ENCODE data around the gene COP1. TPM values are rescaled to one million over a fixed set of nuclear protein-coding genes. Genes with fewer than 3 reads are reported as not detected.

COP1 gene
- polyA plus RNA-seq, 1 experiment = 43.7 TPM

DNA sequence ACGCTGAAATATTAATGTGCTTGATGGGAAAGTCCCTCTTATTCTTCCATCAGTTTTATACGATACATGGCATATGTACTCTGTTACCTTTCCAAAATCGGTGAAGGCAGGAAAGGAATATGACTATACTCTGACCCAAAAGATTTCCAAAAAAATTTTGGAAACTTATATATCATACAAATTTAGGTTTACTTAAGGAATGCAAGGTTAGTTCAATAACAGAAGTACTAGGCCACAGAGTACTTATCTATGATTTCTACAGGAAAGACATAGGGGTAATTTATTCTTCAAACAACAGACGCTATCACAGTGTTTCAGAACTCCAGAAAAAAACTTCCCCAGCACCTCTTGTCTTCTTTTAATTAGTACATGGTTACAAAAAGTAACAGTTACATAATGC lies 84.8 kb downstream of the COP1 start:
- no peaks in the 10 kb centered on the region for H3K27me3 ChIP-seq (ENCODE audit: control insufficient read depth, insufficient read depth, low read length)
- no peaks in the 10 kb centered on the region for H3K9me3 ChIP-seq (ENCODE audit: control insufficient read depth, insufficient read depth, low read length)
- H3K27ac ChIP-seq (ENCODE audit: low read depth, low read length) = no peak overlapping the region
- DNase-seq (ENCODE audit: low read depth, low spot score) = no peak
- ChIA-PET CTCF (interaction anchor here (0.6 kb wide), 1 partner anchor 12 kb away, joined by 3 read pairs; no protein-coding TSS in a partner anchor), POLR2A (no interaction called here)
- H3K4me3 ChIP-seq (ENCODE audit: low read depth, low read length) = no peak overlapping the region
- no peak for TF ChIP-seq CTCF (IDR thresholded peaks at IDR 0.05; ENCODE audit: low read depth, low read length)

DNA sequence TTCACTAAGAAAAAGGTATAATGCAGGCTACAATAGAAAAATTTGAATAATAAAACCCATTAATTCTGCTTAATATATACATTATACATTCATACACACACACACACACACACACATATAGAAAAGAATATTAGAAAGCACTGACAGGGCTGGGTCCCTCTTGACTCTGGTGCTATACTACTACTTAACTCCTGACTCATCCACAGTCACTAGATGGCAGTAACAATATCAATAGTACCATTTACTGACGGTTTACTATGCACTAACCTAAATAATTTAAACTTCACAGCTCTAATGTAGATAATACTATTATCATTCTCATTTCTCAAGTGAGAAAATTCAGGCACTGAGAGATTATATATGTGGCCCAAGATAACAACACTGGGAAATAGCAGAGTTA lies 87.5 kb downstream of the COP1 start:
- no peak overlapping the region for H3K27ac ChIP-seq (ENCODE audit: low read depth, low read length)
- no peaks in the 10 kb centered on the region for H3K27me3 ChIP-seq (ENCODE audit: control insufficient read depth, insufficient read depth, low read length)
- ChIA-PET CTCF (interaction anchor here (1.3 kb wide), 2 partner anchors 15 to 25 kb away, joined by 3 to 4 read pairs; no protein-coding TSS in a partner anchor), POLR2A (no interaction called here)
- H3K4me3 ChIP-seq (ENCODE audit: low read depth, low read length) = no peak overlapping the region
- TF ChIP-seq CTCF (IDR thresholded peaks at IDR 0.05; ENCODE audit: low read depth, low read length) = peak; percentile 23; the same call in 1 of the 2 replicates
- no peaks in the 10 kb centered on the region for H3K9me3 ChIP-seq (ENCODE audit: control insufficient read depth, insufficient read depth, low read length)
- no peak for DNase-seq (ENCODE audit: low read depth, low spot score)

GRCh38 chr1:176118985-176119384 lies 88.1 kb downstream of the COP1 start:
- CTCF ChIA-PET = interaction anchor here (1.3 kb wide), 1 partner anchor 24 kb away, joined by 3 read pairs; no protein-coding TSS in a partner anchor
- DNase-seq (ENCODE audit: low read depth, low spot score) = peak; percentile 24
- Histone ChIP-seq H3K4me3 (ENCODE audit: low read depth, low read length) (no peak overlapping the region), H3K9me3 (ENCODE audit: control insufficient read depth, insufficient read depth, low read length) (no peaks in the 10 kb centered on the region), H3K27me3 (ENCODE audit: control insufficient read depth, insufficient read depth, low read length) (no peaks in the 10 kb centered on the region), H3K27ac (ENCODE audit: low read depth, low read length) (no peak overlapping the region)
- no peak for TF ChIP-seq CTCF (IDR thresholded peaks at IDR 0.05; ENCODE audit: low read depth, low read length)
- POLR2A ChIA-PET = no interaction called here

- Histone ChIP-seq H3K4me3 (ENCODE audit: low read depth, low read length) (no peak overlapping the region), H3K9me3 (ENCODE audit: control insufficient read depth, insufficient read depth, low read length) (no peaks in the 10 kb centered on the region), H3K27me3 (ENCODE audit: control insufficient read depth, insufficient read depth, low read length) (no peaks in the 10 kb centered on the region), H3K27ac (ENCODE audit: low read depth, low read length) (no peak overlapping the region)
- POLR2A ChIA-PET = no interaction called here
- CTCF ChIA-PET = no interaction called here
- no peak for TF ChIP-seq CTCF (IDR thresholded peaks at IDR 0.05; ENCODE audit: low read depth, low read length)
- DNase-seq (ENCODE audit: low read depth, low spot score) = no peak
These were observed 95.3 kb downstream of the COP1 start for GRCh38 chr1:176111835-176112234.

DNA sequence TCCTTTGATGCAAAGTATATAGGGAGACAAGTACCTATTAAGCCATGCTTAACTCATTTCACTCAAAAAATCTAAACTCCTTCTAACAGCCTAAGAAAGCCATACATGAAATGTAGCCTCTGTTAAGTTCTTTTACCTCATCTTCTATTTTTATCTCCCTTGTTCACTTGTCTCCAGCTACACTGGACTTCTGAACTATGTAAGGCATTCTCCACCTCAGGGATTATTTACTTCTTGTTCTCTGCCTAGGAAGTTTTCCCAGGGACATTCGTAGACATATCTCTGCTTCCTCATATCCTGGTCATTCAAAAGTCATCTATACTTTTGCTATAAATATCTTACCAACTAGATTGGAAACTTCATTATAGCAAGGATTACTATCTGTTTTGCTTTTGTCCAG lies 96.9 kb downstream of the COP1 start:
- Histone ChIP-seq H3K9me3 (ENCODE audit: control insufficient read depth, insufficient read depth, low read length) (no peaks in the 10 kb centered on the region), H3K4me3 (ENCODE audit: low read depth, low read length) (no peak overlapping the region), H3K27ac (ENCODE audit: low read depth, low read length) (no peak overlapping the region), H3K27me3 (ENCODE audit: control insufficient read depth, insufficient read depth, low read length) (no peaks in the 10 kb centered on the region)
- ChIA-PET POLR2A (no interaction called here), CTCF (interaction anchor here (0.6 kb wide), 1 partner anchor 12 kb away, joined by 3 read pairs; no protein-coding TSS in a partner anchor)
- DNase-seq (ENCODE audit: low read depth, low spot score) = peak; percentile 30
- no peak for TF ChIP-seq CTCF (IDR thresholded peaks at IDR 0.05; ENCODE audit: low read depth, low read length)
